ENCODE results near the gene NELFA.
A peak's percentile ranks its signal among the peaks of the same experiment; 100 is the strongest.

The NELFA gene

GRCh38 chr4:1987721-1988326 lies 20.9 kb downstream of the NELFA start:
- peaks cover 42% of the 10 kb centered on the region for H3K36me3 ChIP-seq (ENCODE audit: insufficient read depth, low read length)
- no peak overlapping the region for H3K27ac ChIP-seq
- H3K4me3 ChIP-seq = no peak overlapping the region
- DNase-seq (ENCODE audit: low read depth, low spot score) = no peak
- no peak overlapping the region for H3K9ac ChIP-seq (ENCODE audit: insufficient read length)
- TF ChIP-seq POLR2AphosphoS5 (IDR thresholded peaks at IDR 0.05; ENCODE audit: borderline replicate concordance, low read depth, low read length) (no peak), EZH2 (IDR thresholded peaks at IDR 0.05) (no peak), FOXP2 (optimal IDR thresholded peaks at IDR 0.05; ENCODE audit: control extremely low read depth, extremely low read length, insufficient read depth) (no peak)
- no peaks in the 10 kb centered on the region for H3K9me3 ChIP-seq (ENCODE audit: low read depth, low read length)

DNA sequence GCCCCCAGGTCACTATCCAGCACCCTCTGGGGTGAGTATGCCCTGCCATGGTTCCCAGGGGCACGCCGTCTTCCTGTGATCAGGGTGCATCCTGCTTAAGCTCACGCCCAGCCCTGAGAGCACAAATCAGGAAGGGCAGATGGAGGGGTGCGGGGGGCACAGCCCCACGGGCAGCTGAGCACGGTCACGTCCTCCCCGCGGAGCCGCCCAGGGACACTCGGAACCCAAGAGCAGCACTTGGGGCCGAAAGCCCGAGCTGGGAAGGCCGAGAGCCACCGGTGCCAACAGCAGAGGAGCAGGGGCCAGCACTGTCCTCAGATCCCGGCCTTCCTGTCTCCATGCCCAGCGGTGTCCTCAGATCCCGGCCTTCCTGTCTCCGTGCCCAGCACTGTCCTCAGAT lies 21.5 kb downstream of the NELFA start:
- no peaks in the 10 kb centered on the region for H3K9me3 ChIP-seq (ENCODE audit: low read depth, low read length)
- no peak overlapping the region for H3K9ac ChIP-seq (ENCODE audit: insufficient read length)
- H3K36me3 ChIP-seq (ENCODE audit: insufficient read depth, low read length) = peaks cover 46% of the 10 kb centered on the region
- no peak overlapping the region for H3K27ac ChIP-seq
- no peak overlapping the region for H3K4me3 ChIP-seq
- TF ChIP-seq EZH2 (IDR thresholded peaks at IDR 0.05) (no peak), FOXP2 (optimal IDR thresholded peaks at IDR 0.05; ENCODE audit: control extremely low read depth, extremely low read length, insufficient read depth) (no peak), POLR2AphosphoS5 (IDR thresholded peaks at IDR 0.05; ENCODE audit: borderline replicate concordance, low read depth, low read length) (no peak)
- DNase-seq (ENCODE audit: low read depth, low spot score) = no peak

DNA sequence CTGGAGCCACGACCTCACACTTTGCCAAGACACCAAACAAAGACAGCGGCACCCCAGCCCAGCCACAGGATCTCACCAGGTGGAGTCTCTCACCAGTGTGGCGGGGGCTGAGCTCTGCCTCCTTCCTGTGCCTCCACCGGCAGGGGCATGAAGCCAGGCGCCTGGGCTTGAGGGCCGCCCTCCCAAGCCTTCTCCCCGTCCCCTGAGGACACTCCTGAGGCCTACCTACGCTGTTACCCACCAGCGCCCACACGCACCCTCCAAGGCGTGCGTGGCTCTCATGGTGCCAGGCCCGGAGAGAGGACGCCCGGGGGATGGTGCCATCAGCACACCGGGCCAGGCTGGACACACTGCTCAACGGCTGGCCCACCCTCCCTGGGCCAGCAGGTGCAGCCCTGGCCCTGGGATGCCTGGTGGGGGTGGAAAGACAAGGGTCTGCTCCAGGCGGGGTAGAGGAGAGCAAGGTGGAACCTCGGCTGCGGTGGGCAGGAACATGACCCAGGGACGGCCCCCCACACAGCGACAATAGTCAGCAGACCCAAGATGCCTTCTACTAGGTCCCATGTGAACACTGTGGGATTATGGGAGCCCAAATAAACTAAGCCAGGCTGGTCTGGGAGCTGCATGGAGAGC lies 22.1 kb downstream of the NELFA start:
- no peak for TF ChIP-seq FOXP2 (optimal IDR thresholded peaks at IDR 0.05; ENCODE audit: control extremely low read depth, extremely low read length, insufficient read depth)
- no peak for TF ChIP-seq EZH2 (IDR thresholded peaks at IDR 0.05)
- TF ChIP-seq POLR2AphosphoS5 (IDR thresholded peaks at IDR 0.05; ENCODE audit: borderline replicate concordance, low read depth, low read length) = no peak
- H3K27ac ChIP-seq = no peak overlapping the region
- DNase-seq (ENCODE audit: low read depth, low spot score) = no peak
- H3K9ac ChIP-seq (ENCODE audit: insufficient read length) = no peak overlapping the region
- H3K4me3 ChIP-seq = no peak overlapping the region
- H3K36me3 ChIP-seq (ENCODE audit: insufficient read depth, low read length) = peaks cover 50% of the 10 kb centered on the region
- no peaks in the 10 kb centered on the region for H3K9me3 ChIP-seq (ENCODE audit: low read depth, low read length)

GRCh38 chr4:1985780-1986577 lies 22.8 kb downstream of the NELFA start:
- H3K27ac ChIP-seq = no peak overlapping the region
- no peak overlapping the region for H3K9ac ChIP-seq (ENCODE audit: insufficient read length)
- H3K4me3 ChIP-seq = no peak overlapping the region
- DNase-seq (ENCODE audit: low read depth, low spot score) = no peak
- H3K9me3 ChIP-seq (ENCODE audit: low read depth, low read length) = no peaks in the 10 kb centered on the region
- TF ChIP-seq POLR2AphosphoS5 (IDR thresholded peaks at IDR 0.05; ENCODE audit: borderline replicate concordance, low read depth, low read length) (0 out of 2 replicates have a peak, but pooled peaks have one; percentile 19), EZH2 (IDR thresholded peaks at IDR 0.05) (no peak), FOXP2 (optimal IDR thresholded peaks at IDR 0.05; ENCODE audit: control extremely low read depth, extremely low read length, insufficient read depth) (no peak)
- H3K36me3 ChIP-seq (ENCODE audit: insufficient read depth, low read length) = peaks cover 54% of the 10 kb centered on the region

DNA sequence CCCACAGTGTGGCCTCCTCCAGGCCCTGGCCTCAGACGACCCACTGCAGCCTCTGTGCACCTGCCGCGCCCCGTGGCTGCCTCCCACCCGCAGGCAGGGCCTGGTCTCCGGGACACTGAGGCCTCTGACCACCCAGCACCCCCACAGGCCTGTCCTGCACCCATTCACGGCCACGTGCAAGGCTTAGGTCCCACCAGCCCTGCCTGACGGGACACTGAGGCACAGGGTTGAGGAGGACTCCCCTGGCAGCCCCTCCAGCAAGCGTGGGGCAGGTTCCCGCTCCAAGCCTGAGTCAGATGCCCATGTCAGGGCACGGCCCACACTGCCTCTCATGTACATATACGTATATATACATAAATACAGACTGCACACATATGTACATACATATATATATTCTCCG lies 23.5 kb downstream of the NELFA start:
- peaks cover 61% of the 10 kb centered on the region for H3K36me3 ChIP-seq (ENCODE audit: insufficient read depth, low read length)
- H3K4me3 ChIP-seq = no peak overlapping the region
- TF ChIP-seq POLR2AphosphoS5 (IDR thresholded peaks at IDR 0.05; ENCODE audit: borderline replicate concordance, low read depth, low read length) (no peak), EZH2 (IDR thresholded peaks at IDR 0.05) (no peak), FOXP2 (optimal IDR thresholded peaks at IDR 0.05; ENCODE audit: control extremely low read depth, extremely low read length, insufficient read depth) (no peak)
- no peak for DNase-seq (ENCODE audit: low read depth, low spot score)
- no peak overlapping the region for H3K9ac ChIP-seq (ENCODE audit: insufficient read length)
- H3K9me3 ChIP-seq (ENCODE audit: low read depth, low read length) = no peaks in the 10 kb centered on the region
- H3K27ac ChIP-seq = no peak overlapping the region; the same call in 1 of the 2 replicates

- Histone ChIP-seq H3K4me3 (no peak overlapping the region), H3K27ac (peak overlapping the region; percentile 42), H3K36me3 (ENCODE audit: insufficient read depth, low read length) (peaks cover 64% of the 10 kb centered on the region), H3K9me3 (ENCODE audit: low read depth, low read length) (no peaks in the 10 kb centered on the region), H3K9ac (ENCODE audit: insufficient read length) (no peak overlapping the region)
- no peak for DNase-seq (ENCODE audit: low read depth, low spot score)
- TF ChIP-seq FOXP2 (optimal IDR thresholded peaks at IDR 0.05; ENCODE audit: control extremely low read depth, extremely low read length, insufficient read depth) (no peak), POLR2AphosphoS5 (IDR thresholded peaks at IDR 0.05; ENCODE audit: borderline replicate concordance, low read depth, low read length) (no peak), EZH2 (IDR thresholded peaks at IDR 0.05) (no peak)
Observed at GRCh38 chr4:1984406-1985191, 24.2 kb downstream of the NELFA start.

DNA sequence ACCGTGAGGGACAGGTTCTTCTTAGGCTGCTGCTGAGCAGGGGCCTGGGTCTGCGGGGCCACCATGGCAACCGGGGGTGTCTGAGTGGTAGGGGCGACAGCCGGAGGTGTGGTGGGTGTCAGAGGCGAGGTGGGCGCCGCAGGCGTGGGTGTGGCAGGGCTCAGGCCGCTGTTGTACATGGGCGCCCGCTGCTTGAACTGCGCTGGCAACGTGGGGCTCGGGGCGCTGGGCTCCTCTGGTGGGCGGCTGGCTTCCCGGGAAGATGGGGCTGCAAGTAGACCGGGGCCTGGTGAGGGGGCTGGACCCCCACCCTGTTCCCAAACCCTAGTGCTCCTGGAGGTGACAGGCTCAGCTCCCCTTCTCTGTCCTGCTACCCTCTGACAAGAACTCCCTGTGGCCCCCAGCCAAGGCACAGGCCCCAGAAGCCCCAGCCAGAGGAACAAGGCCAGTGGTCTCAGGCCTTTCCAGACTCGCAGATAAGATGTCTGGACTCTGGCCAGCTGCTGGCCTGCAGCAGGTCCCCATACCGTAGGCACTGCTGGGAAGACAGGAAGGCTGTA lies 24.8 kb downstream of the NELFA start:
- H3K9me3 ChIP-seq (ENCODE audit: low read depth, low read length) = no peaks in the 10 kb centered on the region
- H3K9ac ChIP-seq (ENCODE audit: insufficient read length) = no peak overlapping the region
- peaks cover 67% of the 10 kb centered on the region for H3K36me3 ChIP-seq (ENCODE audit: insufficient read depth, low read length)
- TF ChIP-seq EZH2 (IDR thresholded peaks at IDR 0.05) (no peak), POLR2AphosphoS5 (IDR thresholded peaks at IDR 0.05; ENCODE audit: borderline replicate concordance, low read depth, low read length) (no peak), FOXP2 (optimal IDR thresholded peaks at IDR 0.05; ENCODE audit: control extremely low read depth, extremely low read length, insufficient read depth) (no peak)
- no peak overlapping the region for H3K27ac ChIP-seq
- DNase-seq (ENCODE audit: low read depth, low spot score) = no peak
- no peak overlapping the region for H3K4me3 ChIP-seq

All from SK-N-MC (cell line).